ENCODE results near the gene TUBB3.

- TF ChIP-seq, protein P1, sequence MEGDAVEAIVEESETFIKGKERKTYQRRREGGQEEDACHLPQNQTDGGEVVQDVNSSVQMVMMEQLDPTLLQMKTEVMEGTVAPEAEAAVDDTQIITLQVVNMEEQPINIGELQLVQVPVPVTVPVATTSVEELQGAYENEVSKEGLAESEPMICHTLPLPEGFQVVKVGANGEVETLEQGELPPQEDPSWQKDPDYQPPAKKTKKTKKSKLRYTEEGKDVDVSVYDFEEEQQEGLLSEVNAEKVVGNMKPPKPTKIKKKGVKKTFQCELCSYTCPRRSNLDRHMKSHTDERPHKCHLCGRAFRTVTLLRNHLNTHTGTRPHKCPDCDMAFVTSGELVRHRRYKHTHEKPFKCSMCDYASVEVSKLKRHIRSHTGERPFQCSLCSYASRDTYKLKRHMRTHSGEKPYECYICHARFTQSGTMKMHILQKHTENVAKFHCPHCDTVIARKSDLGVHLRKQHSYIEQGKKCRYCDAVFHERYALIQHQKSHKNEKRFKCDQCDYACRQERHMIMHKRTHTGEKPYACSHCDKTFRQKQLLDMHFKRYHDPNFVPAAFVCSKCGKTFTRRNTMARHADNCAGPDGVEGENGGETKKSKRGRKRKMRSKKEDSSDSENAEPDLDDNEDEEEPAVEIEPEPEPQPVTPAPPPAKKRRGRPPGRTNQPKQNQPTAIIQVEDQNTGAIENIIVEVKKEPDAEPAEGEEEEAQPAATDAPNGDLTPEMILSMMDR (IDR thresholded peaks at IDR 0.05), result no peak
- TF ChIP-seq POLR2A (IDR thresholded peaks at IDR 0.05), result no peak
- no peak for TF ChIP-seq POLR2AphosphoS5 (IDR thresholded peaks at IDR 0.05)
- TF ChIP-seq EP300 (IDR thresholded peaks at IDR 0.05), result no peak
These were observed 10.5 kb upstream of the TUBB3 start for GRCh38 chr16:89912627-89913026.
